MCF 10A (cell line): ENCODE data around the gene SH3BP5L. TPM values are rescaled to one million over a fixed set of nuclear protein-coding genes. Genes with fewer than 3 reads are reported as not detected.
A peak's percentile ranks its signal among the peaks of the same experiment; 100 is the strongest.

Source experiments
- BruUV-seq: library from RNA; stranded (reverse); fragments of 400-500 nt; replicated peaks from 2 replicates; lab custom pipeline; 2021; lab: Mats Ljungman, UMichigan
- CTCF ChIA-PET: fragments of 300-600 bp; sonication (Branson Sonifier 250); formaldehyde crosslinking; extraction: SDS; loops from one replicate; lab custom pipeline; 2021; ENCODE audit warnings: antibody characterized with exemption, inconsistent platforms; lab: Yijun Ruan, JAX
- POLR2A ChIA-PET: fragments of 300-600, 350-650 bp; sonication (Branson Sonifier 250); formaldehyde crosslinking; extraction: SDS; loops from one replicate; lab custom pipeline; 2020; ENCODE audit warnings: antibody characterized with exemption, inconsistent platforms; lab: Yijun Ruan, JAX
- DNase-seq: peaks from one replicate; pipeline ENCODE4 v3.0.0-alpha.2; 2018; ENCODE audit not compliant: unreplicated experiment
- H3K27ac Mint-ChIP-seq: one replicate; pipeline ENCODE4 v1.8.0; 2022; ENCODE audit warnings: mild to moderate bottlenecking, low read depth, mixed read lengths; ENCODE audit not compliant: unreplicated experiment
- H3K27me3 Mint-ChIP-seq: one replicate; pipeline ENCODE4 v1.8.0; 2022; ENCODE audit warnings: mixed read lengths; ENCODE audit not compliant: insufficient read depth, unreplicated experiment
- H3K36me3 Mint-ChIP-seq: one replicate; pipeline ENCODE4 v1.8.0; 2022; ENCODE audit warnings: mild to moderate bottlenecking, moderate library complexity, mixed read lengths; ENCODE audit not compliant: insufficient read depth, unreplicated experiment
- H3K4me1 Mint-ChIP-seq: one replicate; pipeline ENCODE4 v1.8.0; 2022; ENCODE audit warnings: mixed read lengths; ENCODE audit not compliant: insufficient read depth, unreplicated experiment
- H3K4me3 Mint-ChIP-seq: one replicate; pipeline ENCODE4 v1.8.0; 2022; ENCODE audit warnings: mild to moderate bottlenecking, moderate library complexity, mixed read lengths; ENCODE audit not compliant: unreplicated experiment
- H3K9me3 Mint-ChIP-seq: one replicate; pipeline ENCODE4 v1.8.0; 2022; ENCODE audit warnings: mixed read lengths; ENCODE audit not compliant: unreplicated experiment
- CTCF ChIP-seq: fragments of 200-600 bp; IDR thresholded peaks from one replicate; pipeline ENCODE4 v1.8.0; 2022; ENCODE audit warnings: antibody characterized with exemption, mild to moderate bottlenecking; ENCODE audit not compliant: unreplicated experiment
- intact Hi-C: fragments of 100-400 bp; cut with micrococcal nuclease; formaldehyde crosslinking; loops from 2 replicates; pipeline ENCODE4 v1.14.1; 2022
- total RNA-seq: library from RNA; stranded (reverse); gene quantifications from 2 replicates; pipeline ENCODE4 v1.2.3, GENCODE V29; 2022

Gene SH3BP5L
- total RNA-seq, 1 experiment from 2014 or later, result 31.5 TPM

- CTCF ChIA-PET, result interaction anchor here (1.0 to 9.7 kb wide), 4 partner anchors 11 to 188 kb away, joined by 3 to 155 read pairs (median 9); partner anchors contain the start of gene OR14I1
- Mint-ChIP-seq H3K27me3 (no peaks in the 10 kb centered on the region), H3K9me3 (no peaks in the 10 kb centered on the region), H3K4me1 (peaks cover 24% of the 10 kb centered on the region), H3K27ac (no peak overlapping the region), H3K4me3 (no peak overlapping the region), H3K36me3 (peaks cover 34% of the 10 kb centered on the region)
- no peak for DNase-seq
- BruUV-seq, result no TSS peak
- intact Hi-C loops, result loop anchor here (5.0 kb wide), 1 partner anchor 1128 kb away; no protein-coding TSS in a partner anchor
- POLR2A ChIA-PET, result interaction anchor here (0.7 to 2.5 kb wide), 5 partner anchors 12 to 381 kb away, joined by 3 to 16 read pairs (median 4); partner anchors contain the start of genes SH3BP5L and ZNF672
- no peak for TF ChIP-seq CTCF
Measured at GRCh38 chr1:248810000-248810726, 15.6 kb downstream of the SH3BP5L start.

GRCh38 chr1:248808876-248809275, 16.8 kb downstream of the SH3BP5L start:
- Mint-ChIP-seq H3K4me3 (no peak overlapping the region), H3K27me3 (no peaks in the 10 kb centered on the region), H3K36me3 (peaks cover 21% of the 10 kb centered on the region), H3K9me3 (no peaks in the 10 kb centered on the region), H3K4me1 (peaks cover 24% of the 10 kb centered on the region), H3K27ac (no peak overlapping the region)
- DNase-seq, result no peak
- TF ChIP-seq CTCF, result no peak
- BruUV-seq, result no TSS peak
- intact Hi-C loops, result loop anchor here (5.0 kb wide), 1 partner anchor 1127 kb away; no protein-coding TSS in a partner anchor
- POLR2A ChIA-PET, result interaction anchor here (0.7 to 1.1 kb wide), 2 partner anchors 194 to 794 kb away, joined by 3 read pairs; no protein-coding TSS in a partner anchor
- CTCF ChIA-PET, result interaction anchor here (0.6 to 9.7 kb wide), 8 partner anchors 12 to 565 kb away, joined by 3 to 159 read pairs (median 20); partner anchors contain the start of genes OR14I1 and ZNF672

- BruUV-seq, result TSS peak; percentile 15
- peak; percentile 98 for TF ChIP-seq CTCF
- Mint-ChIP-seq H3K4me1 (peaks cover 18% of the 10 kb centered on the region), H3K27me3 (no peaks in the 10 kb centered on the region), H3K9me3 (no peaks in the 10 kb centered on the region), H3K4me3 (no peak overlapping the region), H3K36me3 (peaks cover 10% of the 10 kb centered on the region), H3K27ac (no peak overlapping the region)
- ChIA-PET POLR2A (interaction anchor here (0.5 to 1.6 kb wide), 3 partner anchors 103 to 184 kb away, joined by 3 to 6 read pairs (median 4); no protein-coding TSS in a partner anchor), CTCF (interaction anchor here (0.5 to 9.7 kb wide), 39 partner anchors 9 to 1514 kb away, joined by 3 to 159 read pairs (median 5); partner anchors contain the start of genes OR13G1, OR14I1, SH3BP5L and ZNF672)
- intact Hi-C loops, result loop anchor here (1.0 to 5.0 kb wide), 5 partner anchors 104 to 1125 kb away; no protein-coding TSS in a partner anchor
- peak; percentile 66 for DNase-seq
Measured at GRCh38 chr1:248807067-248807737, 18.5 kb downstream of the SH3BP5L start.
